ENCODE measurements around the gene LRRC4C.

GRCh38 chr11:40276960-40277359 lies 1182.5 kb downstream of the LRRC4C start:
- TF ChIP-seq TAF1 (IDR thresholded peaks at IDR 0.05; ENCODE audit: borderline replicate concordance, low read depth, low read length) = no peak
- TF ChIP-seq POLR2AphosphoS5 (IDR thresholded peaks at IDR 0.05; ENCODE audit: low read depth, low read length) = no peak
- TF ChIP-seq POLR2A (IDR thresholded peaks at IDR 0.05; ENCODE audit: low read depth, low read length) = no peak

All from GM12892 (cell line).